ENCODE results near the gene MTURN. TPM values are rescaled to one million over a fixed set of nuclear protein-coding genes. Genes with fewer than 3 reads are reported as not detected.

Gene MTURN
- total RNA-seq, 2 donors from 2014 or later: 19.8 to 34.5 TPM

GRCh38 chr7:30169579-30169978, 34.8 kb downstream of the MTURN start:
- no peak overlapping the region for H3K27ac ChIP-seq

DNA sequence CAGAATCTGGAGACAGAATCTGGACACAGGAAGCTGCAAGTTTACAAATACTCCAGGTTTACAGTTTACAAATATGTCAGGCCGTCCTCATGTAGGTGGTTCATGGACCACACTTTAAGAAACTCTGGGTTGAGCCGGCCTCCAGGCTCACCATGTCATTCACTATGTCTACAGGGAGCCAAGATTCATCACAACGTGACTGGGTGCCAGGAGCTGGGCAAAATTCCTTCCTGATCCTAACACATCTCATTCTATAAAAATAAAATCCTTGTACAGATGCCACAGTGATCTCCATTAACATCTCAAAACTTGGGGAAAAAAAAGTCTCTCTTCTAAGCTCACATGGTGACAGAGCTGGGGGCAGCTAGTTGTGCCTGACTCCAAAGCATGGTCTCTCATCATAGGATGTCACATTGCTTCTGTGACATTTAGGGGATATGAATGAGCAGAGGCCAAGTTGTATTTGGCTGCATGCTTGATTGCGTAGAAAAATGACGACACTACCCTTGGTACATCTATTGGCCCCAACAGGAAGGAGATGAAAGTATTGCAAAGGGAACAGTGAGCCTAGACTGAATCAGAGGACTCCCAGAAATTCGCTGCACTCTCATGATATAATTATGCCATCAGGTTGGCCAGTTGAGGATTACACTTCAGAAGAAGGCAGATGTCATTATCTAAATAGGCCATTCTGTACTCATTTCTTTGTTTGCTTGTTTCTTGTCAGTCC, 35.9 kb downstream of the MTURN start:
- Histone ChIP-seq H3K27me3 (no peaks in the 10 kb centered on the region), H3K4me1 (peaks cover 39% of the 10 kb centered on the region)
- intact Hi-C loops (cut with DNase I): no loop called here

More at GRCh38 chr7:30169579-30169978, 34.8 kb downstream of the MTURN start:
- Histone ChIP-seq H3K27me3 (no peaks in the 10 kb centered on the region), H3K36me3 (replicated peaks in 1 of 2; ENCODE audit: insufficient read depth in 1 of 2, low read depth in 2 of 2) (no peaks in the 10 kb centered on the region), H3K4me1 (peaks cover 43% of the 10 kb centered on the region), H3K4me3 (no peak overlapping the region), H3K9me3 (no peaks in the 10 kb centered on the region)
- no peak for ATAC-seq
- no peak for DNase-seq
- intact Hi-C loops (cut with DNase I): loop anchor here (10.0 kb wide), 1 partner anchor 235 kb away; no protein-coding TSS in a partner anchor
- WGBS, 2 donors: 90 to 92% methylated on average over 2 of the region's 2 CpGs
- no peak for TF ChIP-seq POLR2A (IDR thresholded peaks at IDR 0.05)
- TF ChIP-seq, protein P1, sequence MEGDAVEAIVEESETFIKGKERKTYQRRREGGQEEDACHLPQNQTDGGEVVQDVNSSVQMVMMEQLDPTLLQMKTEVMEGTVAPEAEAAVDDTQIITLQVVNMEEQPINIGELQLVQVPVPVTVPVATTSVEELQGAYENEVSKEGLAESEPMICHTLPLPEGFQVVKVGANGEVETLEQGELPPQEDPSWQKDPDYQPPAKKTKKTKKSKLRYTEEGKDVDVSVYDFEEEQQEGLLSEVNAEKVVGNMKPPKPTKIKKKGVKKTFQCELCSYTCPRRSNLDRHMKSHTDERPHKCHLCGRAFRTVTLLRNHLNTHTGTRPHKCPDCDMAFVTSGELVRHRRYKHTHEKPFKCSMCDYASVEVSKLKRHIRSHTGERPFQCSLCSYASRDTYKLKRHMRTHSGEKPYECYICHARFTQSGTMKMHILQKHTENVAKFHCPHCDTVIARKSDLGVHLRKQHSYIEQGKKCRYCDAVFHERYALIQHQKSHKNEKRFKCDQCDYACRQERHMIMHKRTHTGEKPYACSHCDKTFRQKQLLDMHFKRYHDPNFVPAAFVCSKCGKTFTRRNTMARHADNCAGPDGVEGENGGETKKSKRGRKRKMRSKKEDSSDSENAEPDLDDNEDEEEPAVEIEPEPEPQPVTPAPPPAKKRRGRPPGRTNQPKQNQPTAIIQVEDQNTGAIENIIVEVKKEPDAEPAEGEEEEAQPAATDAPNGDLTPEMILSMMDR (IDR thresholded peaks at IDR 0.05): no peak

DNA sequence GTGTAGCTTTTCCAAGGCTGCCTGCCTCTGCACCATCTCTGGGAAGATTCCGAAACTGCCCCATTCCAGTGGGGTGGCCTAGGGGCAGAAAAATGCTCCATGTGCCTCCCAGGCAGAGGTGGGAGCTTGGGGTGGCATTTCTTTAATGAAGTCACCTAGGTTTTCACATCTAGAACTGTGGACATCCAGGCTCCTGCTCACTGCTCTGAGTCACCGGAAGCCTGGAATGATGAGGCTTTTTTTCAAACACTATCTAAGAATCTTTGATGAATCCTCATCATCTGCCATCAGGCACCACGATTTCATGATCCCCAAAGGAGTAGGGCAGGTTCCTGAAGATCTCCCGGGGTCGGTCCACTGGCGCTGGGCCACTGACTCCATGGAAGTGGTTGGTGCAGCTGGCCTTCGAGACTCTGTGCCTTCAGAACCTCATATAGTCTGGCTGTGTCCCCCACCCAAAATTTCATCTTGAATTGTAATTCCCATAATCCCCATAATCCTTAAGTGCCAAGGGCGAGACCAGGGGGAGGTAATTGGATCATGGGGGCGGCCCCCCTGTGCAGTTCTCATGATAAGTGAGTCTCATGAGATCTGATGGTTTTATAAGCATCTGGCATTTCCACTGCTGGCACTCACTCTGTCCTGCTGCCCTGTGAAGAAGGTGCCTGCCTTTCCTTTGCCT, 37.1 kb downstream of the MTURN start:
- no peak for DNase-seq
- H3K4me3 ChIP-seq: no peak overlapping the region
- no peak for ATAC-seq
- intact Hi-C loops (cut with DNase I): no loop called here
- peak overlapping the region in 1 of 4 donors; percentile 28 for H3K27ac ChIP-seq
- H3K9me3 ChIP-seq: no peaks in the 10 kb centered on the region
- no peaks in the 10 kb centered on the region for H3K27me3 ChIP-seq
- TF ChIP-seq, protein P1 (IDR thresholded peaks at IDR 0.05): no peak
- no peak for TF ChIP-seq POLR2A (IDR thresholded peaks at IDR 0.05)
- WGBS, 2 donors: 91 to 99% methylated on average over 9 of the region's 9 CpGs
- H3K36me3 ChIP-seq (replicated peaks in 1 of 2; ENCODE audit: insufficient read depth in 1 of 2, low read depth in 2 of 2): no peaks in the 10 kb centered on the region
- H3K4me1 ChIP-seq: peaks cover 34% of the 10 kb centered on the region

More for the DNA sequence above, 35.9 kb downstream of the MTURN start:
- 86 to 87% methylated on average over 6 of the region's 6 CpGs for WGBS, 2 donors
- ATAC-seq (no peak), DNase-seq (no peak)
- Histone ChIP-seq H3K4me3 (no peak overlapping the region), H3K36me3 (replicated peaks in 1 of 2; ENCODE audit: insufficient read depth in 1 of 2, low read depth in 2 of 2) (no peaks in the 10 kb centered on the region), H3K27ac (no peak overlapping the region), H3K9me3 (no peaks in the 10 kb centered on the region)
- TF ChIP-seq POLR2A (IDR thresholded peaks at IDR 0.05): no peak
- TF ChIP-seq, protein P1 (IDR thresholded peaks at IDR 0.05): no peak

DNA sequence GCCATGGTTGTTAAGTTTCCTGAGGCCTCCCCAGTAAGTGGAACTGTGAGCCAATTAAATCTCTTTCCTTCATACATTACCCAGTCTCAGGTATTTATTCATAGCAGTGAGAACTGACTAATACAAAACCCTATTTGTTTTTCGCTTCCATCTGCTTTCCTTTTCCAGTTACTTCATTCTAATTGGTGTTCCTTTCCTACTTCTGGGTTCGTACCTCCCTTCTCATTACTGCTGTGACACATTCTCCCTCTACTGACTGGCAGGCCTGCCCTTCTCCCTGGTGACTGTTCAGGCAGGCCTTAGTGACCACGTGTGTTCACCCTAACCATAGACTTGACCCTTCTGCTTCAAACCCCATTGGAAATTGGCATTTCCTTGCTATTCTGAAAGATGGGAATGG, 37.7 kb downstream of the MTURN start:
- Histone ChIP-seq H3K27me3 (no peaks in the 10 kb centered on the region), H3K4me1 (peaks cover 34% of the 10 kb centered on the region), H3K36me3 (replicated peaks in 1 of 2; ENCODE audit: insufficient read depth in 1 of 2, low read depth in 2 of 2) (no peaks in the 10 kb centered on the region), H3K9me3 (no peaks in the 10 kb centered on the region), H3K27ac (peak overlapping the region; percentile 24 to 35 (median 30)), H3K4me3 (no peak overlapping the region)
- no peak for DNase-seq
- WGBS, 2 donors: 79 to 82% methylated on average over 3 of the region's 3 CpGs
- TF ChIP-seq POLR2A (IDR thresholded peaks at IDR 0.05): no peak
- TF ChIP-seq, protein P1 (IDR thresholded peaks at IDR 0.05): no peak
- intact Hi-C loops (cut with DNase I): no loop called here
- no peak for ATAC-seq
